ENCODE measurements around the gene USP12.

DNA sequence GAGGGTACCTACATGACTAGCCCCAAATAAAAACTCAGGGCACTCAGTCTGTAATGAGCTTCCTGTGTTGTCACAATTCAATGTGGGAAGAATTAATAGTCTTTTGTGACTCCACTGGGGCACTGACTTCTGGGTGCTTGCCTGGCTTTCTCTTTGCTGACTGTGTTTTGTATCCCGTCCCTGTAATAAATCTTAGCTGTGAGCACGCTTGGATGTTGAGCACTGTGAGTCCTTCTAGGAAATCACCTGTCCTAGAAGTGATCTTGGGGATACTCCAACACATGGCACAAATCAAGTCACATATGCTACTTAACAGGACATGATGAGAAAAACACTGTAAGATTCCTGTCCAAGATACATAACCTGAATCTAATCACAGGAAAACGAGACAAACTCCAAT lies 83.0 kb downstream of the USP12 start:
- TF ChIP-seq ELF4 (IDR thresholded peaks at IDR 0.05) (no peak), SUZ12 (IDR thresholded peaks at IDR 0.05) (no peak), BHLHE40 (IDR thresholded peaks at IDR 0.05; ENCODE audit: borderline replicate concordance) (no peak), SP1 (IDR thresholded peaks at IDR 0.05) (no peak), TARDBP (IDR thresholded peaks at IDR 0.05) (no peak), L3MBTL2 (conservative IDR thresholded peaks at IDR 0.05) (no peak), HDGF (IDR thresholded peaks at IDR 0.05; ENCODE audit: borderline replicate concordance) (no peak), FOXK2 (IDR thresholded peaks at IDR 0.05) (no peak), ZNF384 (IDR thresholded peaks at IDR 0.05) (no peak), FOXM1 (IDR thresholded peaks at IDR 0.05; ENCODE audit: borderline replicate concordance) (no peak), FOXA1 (IDR thresholded peaks at IDR 0.05) (no peak), NFRKB (IDR thresholded peaks at IDR 0.05) (no peak), LEF1 (IDR thresholded peaks at IDR 0.05; ENCODE audit: borderline replicate concordance) (no peak)
- TF ChIP-seq, protein P1, sequence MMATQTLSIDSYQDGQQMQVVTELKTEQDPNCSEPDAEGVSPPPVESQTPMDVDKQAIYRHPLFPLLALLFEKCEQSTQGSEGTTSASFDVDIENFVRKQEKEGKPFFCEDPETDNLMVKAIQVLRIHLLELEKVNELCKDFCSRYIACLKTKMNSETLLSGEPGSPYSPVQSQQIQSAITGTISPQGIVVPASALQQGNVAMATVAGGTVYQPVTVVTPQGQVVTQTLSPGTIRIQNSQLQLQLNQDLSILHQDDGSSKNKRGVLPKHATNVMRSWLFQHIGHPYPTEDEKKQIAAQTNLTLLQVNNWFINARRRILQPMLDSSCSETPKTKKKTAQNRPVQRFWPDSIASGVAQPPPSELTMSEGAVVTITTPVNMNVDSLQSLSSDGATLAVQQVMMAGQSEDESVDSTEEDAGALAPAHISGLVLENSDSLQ (IDR thresholded peaks at IDR 0.05), result no peak

Data from HEK293T (cell line).